Mucosa of descending colon (tissue), 3 donors: Measurements from ENCODE around the gene CACNA1C. TPM values are rescaled to one million over a fixed set of nuclear protein-coding genes. Genes with fewer than 3 reads are reported as not detected.

Experiments used
- ATAC-seq: fragments of 200-7000 bp; cut with Tn5 transposase; one replicate; pipeline ENCODE4 v1.9.1; 2020; ENCODE audit warnings: mild to moderate bottlenecking, moderate library complexity
- DNase-seq, 3 donors: peaks; one replicate each; pipeline ENCODE4 v3.0.0-alpha.2; 2020
- H3K36me3 ChIP-seq: fragments of 200-600 bp; one replicate; pipeline ENCODE4 v1.8.0; 2021; ENCODE audit warnings: low read depth, mild to moderate bottlenecking
- H3K4me1 ChIP-seq: fragments of 200-600 bp; one replicate; pipeline ENCODE4 v1.8.0; 2021; ENCODE audit warnings: low read depth, mild to moderate bottlenecking
- H3K4me3 ChIP-seq: fragments of 200-600 bp; one replicate; pipeline ENCODE4 v1.8.0; 2021; ENCODE audit warnings: mild to moderate bottlenecking
- H3K9me3 ChIP-seq: fragments of 200-600 bp; one replicate; pipeline ENCODE4 v1.8.0; 2021; ENCODE audit warnings: mild to moderate bottlenecking
- CTCF ChIP-seq: fragments of 200-600 bp; IDR thresholded peaks from one replicate; pipeline ENCODE4 v1.8.0; 2022; ENCODE audit warnings: antibody characterized with exemption, mild to moderate bottlenecking
- intact Hi-C, 2 donors: fragments of 100-400 bp; cut with DNase I in 1 of 2; cut with micrococcal nuclease in 1 of 2; formaldehyde crosslinking; loops; one replicate each; pipeline versions ENCODE4 v1.11.0 to v1.11.1; 2022; cut with DNase I, micrococcal nuclease
- total RNA-seq, 3 donors: library from RNA; stranded (reverse); fragmentation: NEBNext Ultra II Directional in 2 of 3; extraction: Animal tissue kit (Norgen Biotek cat#: 25700) in 2 of 3; gene quantifications; one replicate each; pipeline versions ENCODE4 v1.2.1 to v1.2.4, GENCODE V29; 2021 to 2023
- donor health status: DM: no; HTN: no; CAD: no; lungs with moderate emphysema.
- donor health status: DM: no; HTN: no; CAD: no.
- donor health status: DM: no; HTN: yes; CAD: no.

Gene CACNA1C
- total RNA-seq, 3 donors from 2014 or later = 5.5 to 89.4 (median 9.2) TPM

GRCh38 chr12:2372178-2372577 is 319.4 kb downstream of the CACNA1C start:
- Histone ChIP-seq H3K9me3 (no peaks in the 10 kb centered on the region), H3K36me3 (no peaks in the 10 kb centered on the region), H3K4me3 (no peak overlapping the region), H3K4me1 (peaks cover 3% of the 10 kb centered on the region)
- DNase-seq (no peak), ATAC-seq (no peak)
- TF ChIP-seq CTCF = no peak
- intact Hi-C loops = no loop called here

DNA sequence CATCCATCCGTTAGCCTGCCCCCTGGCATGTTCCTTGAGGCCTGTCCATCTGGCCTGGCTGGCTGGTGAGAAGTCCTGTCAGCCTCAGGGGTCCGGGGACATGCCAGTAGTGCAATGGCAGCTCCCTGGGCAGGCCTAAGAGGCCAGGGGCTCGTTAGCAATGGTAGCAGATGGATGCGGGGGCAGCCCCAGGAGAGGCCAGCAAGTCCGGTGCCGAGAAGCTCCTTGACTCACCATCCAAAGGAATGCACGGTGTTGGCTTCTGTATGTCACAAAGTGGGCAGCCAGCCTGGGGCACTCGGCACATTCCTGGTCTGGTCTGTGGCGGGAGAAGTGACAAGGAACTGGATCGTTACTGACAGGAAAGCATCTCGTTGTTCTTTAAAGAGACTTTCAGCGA is 319.9 kb downstream of the CACNA1C start:
- ATAC-seq (no peak), DNase-seq (no peak)
- Histone ChIP-seq H3K36me3 (no peaks in the 10 kb centered on the region), H3K4me3 (no peak overlapping the region), H3K9me3 (no peaks in the 10 kb centered on the region), H3K4me1 (peaks cover 3% of the 10 kb centered on the region)
- no peak for TF ChIP-seq CTCF
- intact Hi-C loops = no loop called here

DNA sequence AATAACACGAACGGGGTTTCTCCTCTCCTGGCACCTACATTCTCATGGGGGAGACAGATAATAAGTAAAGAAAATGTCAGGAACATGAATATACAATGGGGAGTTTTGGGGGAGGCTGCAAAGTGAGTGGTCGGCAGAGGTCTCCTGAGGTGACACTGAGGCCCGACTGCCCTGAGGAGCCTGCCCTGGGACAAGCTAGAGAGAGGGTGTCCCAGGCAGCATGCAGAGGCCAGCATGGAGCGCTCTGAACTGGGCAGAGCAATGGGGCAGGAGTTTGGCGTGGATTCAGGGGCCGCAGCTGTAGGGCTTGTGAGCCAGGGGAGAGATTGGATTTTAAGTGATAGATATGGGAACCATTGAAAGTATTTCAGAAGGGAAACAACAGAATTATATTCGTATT is 320.5 kb downstream of the CACNA1C start:
- H3K4me1 ChIP-seq = peaks cover 3% of the 10 kb centered on the region
- H3K4me3 ChIP-seq = no peak overlapping the region
- no peaks in the 10 kb centered on the region for H3K36me3 ChIP-seq
- TF ChIP-seq CTCF = no peak
- intact Hi-C loops = no loop called here
- ATAC-seq = no peak
- H3K9me3 ChIP-seq = no peaks in the 10 kb centered on the region
- DNase-seq = no peak

GRCh38 chr12:2374092-2374906 is 321.5 kb downstream of the CACNA1C start:
- Histone ChIP-seq H3K9me3 (no peaks in the 10 kb centered on the region), H3K36me3 (no peaks in the 10 kb centered on the region), H3K4me3 (no peak overlapping the region), H3K4me1 (peaks cover 3% of the 10 kb centered on the region)
- no peak for TF ChIP-seq CTCF
- ATAC-seq (no peak), DNase-seq (no peak)
- intact Hi-C loops = no loop called here

DNA sequence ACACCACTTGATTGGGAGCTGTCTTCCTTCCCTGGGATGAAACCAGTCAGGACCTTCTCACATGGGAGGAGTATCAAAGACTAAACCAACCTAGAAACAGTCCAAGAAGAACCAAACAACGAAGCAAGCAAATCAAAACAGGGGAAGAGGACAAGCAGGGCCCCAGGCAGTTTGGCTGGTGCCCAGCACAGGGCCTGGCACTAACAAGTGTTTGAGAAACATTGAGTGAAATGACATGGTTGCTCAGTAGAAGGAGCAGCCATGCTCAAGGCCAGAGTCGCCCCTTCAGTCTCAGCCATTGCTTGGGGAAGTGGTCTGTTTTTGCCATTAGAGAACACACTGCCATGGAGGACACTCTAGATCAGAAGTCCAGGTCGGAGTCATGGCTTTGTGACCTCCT is 323.1 kb downstream of the CACNA1C start:
- ATAC-seq (no peak), DNase-seq (no peak)
- Histone ChIP-seq H3K36me3 (no peaks in the 10 kb centered on the region), H3K9me3 (no peaks in the 10 kb centered on the region), H3K4me3 (no peak overlapping the region), H3K4me1 (peaks cover 3% of the 10 kb centered on the region)
- no peak for TF ChIP-seq CTCF
- intact Hi-C loops = no loop called here
